ENCODE data around the gene RPL22L1.
"Not testable (repeated sequence)": the region's sequence is repeated elsewhere in the genome, so short reads cannot be mapped to it uniquely, and the experiment has no call there.

Gene RPL22L1

DNA sequence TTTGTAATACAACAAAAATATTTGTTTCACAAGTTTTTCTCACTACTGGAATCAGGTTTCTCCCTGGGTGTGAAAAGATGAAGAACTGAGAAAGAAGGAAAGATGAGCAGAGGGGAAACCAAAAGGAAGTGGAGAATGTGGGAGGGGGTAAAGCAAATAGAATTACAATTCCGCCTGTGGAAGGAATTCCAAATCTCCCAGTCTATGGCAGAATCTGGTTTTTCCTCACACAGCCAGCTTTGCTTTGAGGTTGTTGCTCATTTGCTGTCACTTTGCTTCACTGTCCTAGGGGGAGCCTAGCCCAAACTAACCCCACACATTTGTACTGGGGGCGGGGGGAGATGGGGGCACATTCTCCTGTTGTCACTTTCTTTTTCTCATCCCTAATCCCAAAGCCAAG is 43.9 kb downstream of the RPL22L1 start:
- DNase-seq: no peak

DNA sequence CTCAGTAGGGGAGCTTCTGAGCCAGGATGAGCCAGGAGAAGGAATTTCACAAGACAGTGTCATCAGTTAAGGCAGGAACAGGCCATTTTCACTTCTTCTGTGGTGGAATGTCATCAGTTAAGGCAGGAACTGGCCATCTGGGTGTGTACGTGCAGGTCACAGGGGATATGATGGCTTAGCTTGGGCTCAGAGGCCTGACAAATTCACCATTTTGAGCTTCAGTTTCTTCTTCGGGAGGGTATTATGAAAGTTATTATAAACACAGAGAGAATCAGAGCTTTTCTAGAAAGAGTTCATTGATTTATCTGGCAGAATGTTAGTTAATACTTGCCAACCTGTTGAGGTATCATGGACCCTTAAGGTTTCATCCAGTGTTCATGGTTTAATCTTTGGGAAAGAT is 46.4 kb downstream of the RPL22L1 start:
- not testable (repeated sequence) for DNase-seq

DNA sequence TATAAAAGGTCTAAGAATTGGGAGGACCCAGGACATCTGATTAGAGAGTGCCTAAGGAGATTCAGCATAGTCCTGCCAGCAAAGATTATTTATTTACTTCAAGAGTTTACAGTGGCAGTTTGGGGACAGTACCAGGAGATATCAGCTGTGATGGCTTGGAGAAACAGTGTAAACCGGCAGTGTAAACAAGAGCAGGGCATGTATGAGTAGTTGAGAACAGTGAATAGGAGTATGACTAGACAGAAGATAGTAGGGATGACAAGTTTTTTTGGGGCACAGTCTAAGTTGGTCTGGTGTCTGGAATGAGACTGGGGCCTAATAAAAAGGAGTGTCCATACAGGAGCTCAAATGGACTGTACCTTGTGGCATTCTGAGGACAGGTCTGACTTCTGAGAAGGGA is 51.7 kb downstream of the RPL22L1 start:
- DNase-seq: not testable (repeated sequence)

DNA sequence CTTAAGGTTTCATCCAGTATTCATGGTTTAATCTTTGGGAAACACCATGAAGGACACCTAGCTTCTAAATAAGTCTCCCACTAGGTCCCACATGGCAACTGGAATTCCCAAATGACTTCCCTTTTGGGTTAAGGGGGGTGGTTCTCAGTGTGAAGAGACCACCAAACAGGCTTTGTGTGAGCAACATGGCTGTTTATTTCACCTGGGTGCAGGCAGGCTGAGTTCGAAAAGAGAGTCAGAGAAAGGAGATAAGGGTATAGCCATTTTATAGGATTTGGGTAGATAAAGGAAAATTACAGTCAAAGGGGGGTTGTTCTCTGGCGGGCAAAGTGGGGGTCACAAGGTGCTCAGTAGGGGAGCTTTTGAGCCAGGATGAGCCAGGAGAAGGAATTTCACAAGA is 52.5 kb downstream of the RPL22L1 start:
- DNase-seq: not testable (repeated sequence)

DNA sequence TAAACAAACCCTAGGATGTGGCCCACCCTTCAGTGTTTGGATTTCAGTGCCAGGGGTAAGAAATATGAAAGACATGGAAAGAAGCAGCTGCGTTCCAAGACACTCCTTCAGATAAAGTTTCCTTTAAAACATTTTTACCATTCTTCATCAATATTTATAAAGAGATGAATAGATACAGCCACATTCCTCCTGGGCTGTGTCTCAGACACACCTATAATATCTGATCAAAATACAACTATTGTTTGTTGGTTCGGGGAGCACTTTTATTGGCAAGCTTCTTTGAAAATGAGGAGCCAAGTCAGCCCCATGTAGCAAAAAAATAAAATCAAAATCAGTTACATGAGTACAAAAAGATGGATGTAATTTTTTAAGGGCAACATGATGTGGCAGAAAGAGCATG is 53.2 kb downstream of the RPL22L1 start:
- no peak for DNase-seq

DNA sequence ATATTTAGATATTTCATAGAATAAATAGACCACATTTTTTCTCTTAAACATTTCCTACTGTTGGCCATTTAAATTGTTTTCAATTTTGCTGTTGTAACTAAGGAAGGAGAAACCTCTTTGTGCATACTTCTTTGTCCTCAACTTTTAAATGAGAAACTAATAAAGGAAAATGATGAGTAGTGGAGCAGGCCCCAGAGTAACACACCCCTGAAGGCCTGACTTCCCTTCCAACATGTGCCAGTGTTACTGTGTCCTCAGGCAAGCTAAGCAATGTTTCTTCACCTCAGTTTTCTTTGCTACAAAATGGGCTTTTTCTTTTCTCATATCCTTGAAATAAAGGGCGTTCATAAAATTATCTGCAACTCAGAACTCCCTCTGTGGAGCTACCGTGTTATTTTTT is 53.7 kb downstream of the RPL22L1 start:
- no peak for DNase-seq

DNA sequence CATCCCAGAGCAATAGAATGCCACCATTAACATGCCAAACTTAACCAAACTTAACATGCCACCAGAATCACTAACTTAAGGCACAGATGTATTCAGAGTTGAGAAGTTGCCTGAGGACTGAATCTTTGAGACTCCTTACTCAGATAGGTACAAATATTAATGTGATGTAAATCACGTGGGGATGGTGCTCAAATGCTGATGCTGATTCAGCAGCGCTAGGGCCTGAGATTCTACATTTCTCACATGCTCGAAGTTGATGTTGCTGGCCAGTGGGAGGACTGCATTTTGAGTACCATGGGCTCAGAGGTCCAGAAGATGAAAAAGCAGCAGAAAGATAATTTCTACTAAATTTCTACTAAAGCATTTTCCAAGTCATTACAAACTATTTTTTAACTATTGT is 54.1 kb downstream of the RPL22L1 start:
- no peak for DNase-seq

DNA sequence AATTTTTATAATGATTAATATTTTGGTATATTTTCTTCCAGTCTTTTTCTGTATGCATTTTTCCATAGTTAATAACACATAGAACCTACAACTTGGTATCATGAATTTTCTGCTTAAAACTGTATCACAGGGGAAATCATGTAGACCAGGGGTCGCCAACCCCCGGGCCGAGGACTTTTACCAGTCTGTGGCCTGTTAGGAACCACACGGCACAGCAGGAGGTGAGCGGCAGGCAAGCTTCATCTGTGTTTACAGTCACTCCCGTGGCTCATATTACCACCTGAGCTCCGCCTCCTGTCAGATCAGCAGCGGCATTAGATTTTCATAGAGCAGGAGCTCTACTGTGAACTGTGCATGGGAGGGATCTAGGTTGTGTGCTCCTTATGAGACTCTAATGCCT is 54.7 kb downstream of the RPL22L1 start:
- no peak for DNase-seq

All from bone marrow (tissue), 2 donors.